RWPE1 (cell line): Measurements from ENCODE around the gene U2SURP.

Experiments used
- CTCF ChIA-PET: fragments of 350-600 bp; sonication (Branson Sonifier 250); formaldehyde crosslinking; extraction: SDS; loops from one replicate; lab custom pipeline; 2021; lab: Yijun Ruan, JAX
- POLR2A ChIA-PET: fragments of 400-600 bp; formaldehyde crosslinking; extraction: SDS; loops from one replicate; lab custom pipeline; 2020; ENCODE audit warnings: antibody characterized with exemption; ENCODE audit not compliant: low non-redundant PET; lab: Yijun Ruan, JAX
- DNase-seq: peaks from one replicate; pipeline ENCODE4 v3.0.0; 2012; ENCODE audit warnings: low spot score
- H3K27ac ChIP-seq: fragments of 450-650 bp; 2 replicates; pipeline ENCODE4 v1.5.1; 2017
- TF ChIP-seq, protein P1 (sequence below): fragments of 450-650 bp; conservative IDR thresholded peaks from 2 replicates; pipeline ENCODE4 v1.5.1; 2017; ENCODE audit warnings: low read depth, mild to moderate bottlenecking

Gene U2SURP

GRCh38 chr3:142975316-142975995 lies 25.9 kb upstream of the U2SURP start:
- H3K27ac ChIP-seq: no peak overlapping the region
- DNase-seq: no peak
- TF ChIP-seq, protein P1, sequence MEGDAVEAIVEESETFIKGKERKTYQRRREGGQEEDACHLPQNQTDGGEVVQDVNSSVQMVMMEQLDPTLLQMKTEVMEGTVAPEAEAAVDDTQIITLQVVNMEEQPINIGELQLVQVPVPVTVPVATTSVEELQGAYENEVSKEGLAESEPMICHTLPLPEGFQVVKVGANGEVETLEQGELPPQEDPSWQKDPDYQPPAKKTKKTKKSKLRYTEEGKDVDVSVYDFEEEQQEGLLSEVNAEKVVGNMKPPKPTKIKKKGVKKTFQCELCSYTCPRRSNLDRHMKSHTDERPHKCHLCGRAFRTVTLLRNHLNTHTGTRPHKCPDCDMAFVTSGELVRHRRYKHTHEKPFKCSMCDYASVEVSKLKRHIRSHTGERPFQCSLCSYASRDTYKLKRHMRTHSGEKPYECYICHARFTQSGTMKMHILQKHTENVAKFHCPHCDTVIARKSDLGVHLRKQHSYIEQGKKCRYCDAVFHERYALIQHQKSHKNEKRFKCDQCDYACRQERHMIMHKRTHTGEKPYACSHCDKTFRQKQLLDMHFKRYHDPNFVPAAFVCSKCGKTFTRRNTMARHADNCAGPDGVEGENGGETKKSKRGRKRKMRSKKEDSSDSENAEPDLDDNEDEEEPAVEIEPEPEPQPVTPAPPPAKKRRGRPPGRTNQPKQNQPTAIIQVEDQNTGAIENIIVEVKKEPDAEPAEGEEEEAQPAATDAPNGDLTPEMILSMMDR: no peak
- POLR2A ChIA-PET: no interaction called here
- CTCF ChIA-PET: interaction anchor here (0.6 kb wide), 1 partner anchor 93 kb away, joined by 5 read pairs; no protein-coding TSS in a partner anchor

DNA sequence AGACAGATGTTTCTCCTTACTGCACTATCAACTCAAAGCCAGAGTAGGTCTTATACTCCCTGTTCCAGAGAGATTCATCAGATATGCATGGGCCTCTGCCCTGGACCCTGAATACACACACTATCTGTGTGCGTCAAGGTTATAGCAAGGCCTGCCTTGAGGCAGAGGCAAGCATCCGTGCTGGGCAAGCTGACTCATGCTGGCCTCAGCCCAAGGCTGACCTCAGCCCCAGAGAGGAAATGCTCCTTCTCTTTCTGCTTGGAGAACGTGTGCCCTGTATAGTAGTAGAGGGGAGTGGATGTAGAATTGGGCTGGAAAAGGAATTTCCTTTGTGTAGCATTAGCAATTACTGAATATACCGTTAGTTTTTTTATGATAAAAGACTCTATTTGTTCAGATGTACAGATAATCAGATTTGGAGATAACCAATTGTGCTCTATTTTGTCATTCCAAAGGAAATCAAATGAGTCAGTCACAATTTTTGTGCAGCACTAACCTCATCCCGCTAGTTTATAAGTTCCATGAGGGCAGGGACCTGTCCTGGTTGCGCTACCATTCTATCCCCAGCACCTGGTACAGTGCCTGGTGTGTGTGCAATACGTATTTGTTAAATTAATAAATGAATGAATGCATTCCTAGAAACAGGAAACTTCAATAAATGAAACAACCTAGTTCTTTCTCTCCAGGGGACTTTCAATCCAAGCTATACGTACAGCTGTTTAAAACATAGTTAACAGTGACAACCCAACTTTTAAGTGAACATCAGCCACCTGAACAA lies 24.6 kb upstream of the U2SURP start:
- H3K27ac ChIP-seq: no peak overlapping the region
- ChIA-PET CTCF (interaction anchor here (0.8 to 1.2 kb wide), 2 partner anchors 148 to 172 kb away, joined by 3 read pairs; no protein-coding TSS in a partner anchor), POLR2A (no interaction called here)
- TF ChIP-seq, protein P1: no peak
- DNase-seq: peak; percentile 85

DNA sequence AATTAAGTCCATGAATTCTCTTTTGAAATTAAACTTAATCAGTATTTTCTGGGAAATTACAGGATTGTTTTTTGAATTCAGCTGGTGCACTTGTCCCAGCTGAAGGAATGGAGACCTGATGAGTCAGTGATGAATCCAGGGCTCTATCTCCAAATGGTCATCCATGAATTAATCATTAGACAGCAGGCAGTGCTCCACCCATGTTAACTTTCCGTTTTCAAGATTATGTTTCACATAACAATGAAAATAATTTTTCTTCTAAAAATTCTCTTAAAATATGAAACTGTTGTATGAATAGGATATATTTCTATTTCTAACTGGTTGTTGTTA lies 24.0 kb upstream of the U2SURP start:
- CTCF ChIA-PET: interaction anchor here (0.6 to 1.2 kb wide), 3 partner anchors 9 to 173 kb away, joined by 3 read pairs; no protein-coding TSS in a partner anchor

DNA sequence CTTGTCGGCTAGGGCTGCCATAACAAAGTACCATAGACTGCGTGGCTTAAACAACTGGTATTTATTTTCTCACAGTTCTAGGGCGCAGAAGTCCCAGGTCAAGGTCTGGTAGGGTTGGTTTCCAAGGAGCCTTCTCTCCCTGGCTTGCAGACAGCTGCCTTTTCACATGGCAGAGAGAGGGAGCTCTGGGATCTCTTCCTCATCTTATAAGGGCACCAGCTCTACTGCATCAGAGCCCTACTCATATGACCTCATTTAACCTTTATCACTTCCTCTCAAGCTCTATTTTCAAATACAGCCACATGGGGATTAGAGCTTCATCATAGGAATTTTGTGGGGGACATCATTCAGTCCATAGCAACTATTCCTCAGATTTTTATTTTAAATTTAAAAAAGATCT lies 20.3 kb upstream of the U2SURP start:
- no peak for DNase-seq
- ChIA-PET CTCF (interaction anchor here (0.5 kb wide), 2 partner anchors 54 to 409 kb away, joined by 3 read pairs; no protein-coding TSS in a partner anchor), POLR2A (no interaction called here)
- TF ChIP-seq, protein P1: no peak
- H3K27ac ChIP-seq: no peak overlapping the region

More for the DNA sequence above, 24.0 kb upstream of the U2SURP start:
- no peak overlapping the region for H3K27ac ChIP-seq
- TF ChIP-seq, protein P1: no peak
- POLR2A ChIA-PET: no interaction called here
- DNase-seq: no peak

DNA sequence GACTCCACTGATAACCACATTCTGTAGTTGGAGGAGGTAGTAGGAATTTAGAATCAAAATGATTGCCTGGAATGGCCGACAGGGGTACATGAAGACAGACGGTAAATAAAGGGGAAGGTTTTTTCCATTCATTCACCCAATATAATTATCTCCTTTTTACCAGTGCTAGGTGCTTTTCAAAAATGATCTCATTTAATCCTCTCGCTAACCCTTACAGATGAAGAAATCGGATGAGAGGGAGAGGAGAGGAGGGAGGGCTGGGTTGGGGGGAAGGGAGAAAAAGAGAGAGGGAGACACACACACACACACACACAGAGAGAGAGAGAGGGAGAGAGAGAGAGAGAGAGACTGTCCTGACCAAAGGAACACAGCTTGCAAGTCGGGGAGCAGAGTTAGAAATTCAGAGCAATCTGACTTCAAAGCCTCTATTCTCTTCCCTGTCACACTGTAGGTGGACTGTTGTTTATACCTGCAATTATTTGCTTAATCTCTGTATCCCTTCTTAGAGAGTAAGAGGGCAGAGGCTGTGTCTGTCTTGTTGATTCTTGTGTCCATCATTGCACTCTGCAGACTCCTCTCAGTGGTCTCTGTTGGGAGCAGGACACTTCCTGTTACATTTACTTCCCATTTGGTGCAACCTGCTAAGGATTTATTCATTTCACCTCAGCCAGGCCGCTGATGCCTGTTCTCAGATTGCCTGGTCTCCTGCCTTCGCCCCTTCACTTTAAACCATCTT lies 19.2 kb upstream of the U2SURP start:
- CTCF ChIA-PET: interaction anchor here (0.7 kb wide), 1 partner anchor 168 kb away, joined by 3 read pairs; no protein-coding TSS in a partner anchor
- H3K27ac ChIP-seq: no peak overlapping the region
- DNase-seq: no peak
- POLR2A ChIA-PET: no interaction called here
- TF ChIP-seq, protein P1: no peak

GRCh38 chr3:142983318-142983717 lies 18.1 kb upstream of the U2SURP start:
- ChIA-PET POLR2A (no interaction called here), CTCF (interaction anchor here (0.6 to 2.7 kb wide), 2 partner anchors 155 to 190 kb away, joined by 6 to 15 read pairs; no protein-coding TSS in a partner anchor)
- H3K27ac ChIP-seq: no peak overlapping the region
- TF ChIP-seq, protein P1: no peak
- no peak for DNase-seq
